ENCODE measurements around the gene MED23. TPM values are rescaled to one million over a fixed set of nuclear protein-coding genes. Genes with fewer than 3 reads are reported as not detected.

MED23 gene
- total and polyA plus RNA-seq, 7 experiments from 2014 or later, result 11.1 to 59.1 (median 50.1) TPM

- Histone ChIP-seq H3K4me3 (ENCODE audit: low read length) (no peak overlapping the region), H3K4me1 (ENCODE audit: control insufficient read depth in 2 of 2, insufficient read depth in 2 of 2, low read length in 2 of 2) (no peaks in the 10 kb centered on the region), H3K27me3 (ENCODE audit: control insufficient read depth in 2 of 2, insufficient read depth in 2 of 2, low read length in 2 of 2) (no peaks in the 10 kb centered on the region), H3K27ac (ENCODE audit: low read depth, low read length) (no peak overlapping the region), H3K36me3 (ENCODE audit: control insufficient read depth in 2 of 3, insufficient read depth in 3 of 3, low read length in 3 of 3) (no peaks in the 10 kb centered on the region), H3K9me3 (ENCODE audit: control insufficient read depth in 2 of 3, low read length in 3 of 3) (no peaks in the 10 kb centered on the region)
- Mint-ChIP-seq H3K9me3 (peaks cover 0 to 4% (median 0%) of the 10 kb centered on the region in 11 donors), H3K27me3 (peaks cover 0 to 3% (median 0%) of the 10 kb centered on the region in 5 donors), H3K36me3 (peaks cover 7 to 27% (median 15%) of the 10 kb centered on the region in 5 donors), H3K27ac (peak overlapping the region in 1 of 9 donors; percentile 17), H3K4me3 (no peak overlapping the region), H3K4me1 (peaks cover 0 to 3% (median 0%) of the 10 kb centered on the region in 7 donors)
- ATAC-seq, result no peak
- intact Hi-C loops (cut with micrococcal nuclease), result no loop called here
- ChIA-PET POLR2A (no interaction called here), CTCF (no interaction called here)
- no peak for DNase-seq
These were observed 59.3 kb downstream of the MED23 start for GRCh38 chr6:131568726-131569125.

DNA sequence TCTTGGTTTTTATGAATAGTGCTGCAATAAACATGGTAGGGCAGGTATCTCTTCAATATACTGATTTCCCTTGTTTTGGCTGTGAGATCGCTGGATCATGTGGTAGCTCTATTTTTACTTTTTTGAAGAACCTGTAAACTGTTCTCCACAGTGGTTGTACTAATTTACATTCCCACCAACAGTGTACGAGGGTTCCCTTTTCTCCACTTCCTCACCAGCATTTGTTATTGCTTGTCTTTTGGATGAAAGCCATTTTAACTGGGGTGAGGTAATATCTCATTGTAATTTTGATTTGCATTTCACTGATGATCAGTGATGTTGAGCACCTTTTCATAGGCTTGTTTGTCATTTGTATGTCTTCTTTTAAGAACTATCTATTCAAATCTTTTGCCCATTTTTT lies 63.0 kb downstream of the MED23 start:
- no peaks in the 10 kb centered on the region for H3K36me3 ChIP-seq (ENCODE audit: control insufficient read depth in 2 of 3, insufficient read depth in 3 of 3, low read length in 3 of 3)
- intact Hi-C loops (cut with micrococcal nuclease), result no loop called here
- H3K4me1 ChIP-seq (ENCODE audit: control insufficient read depth in 2 of 2, insufficient read depth in 2 of 2, low read length in 2 of 2), result no peaks in the 10 kb centered on the region
- H3K9me3 ChIP-seq (ENCODE audit: control insufficient read depth in 2 of 3, low read length in 3 of 3), result no peaks in the 10 kb centered on the region
- POLR2A ChIA-PET, result no interaction called here
- no peak for DNase-seq
- H3K27me3 ChIP-seq (ENCODE audit: control insufficient read depth in 2 of 2, insufficient read depth in 2 of 2, low read length in 2 of 2), result no peaks in the 10 kb centered on the region
- ATAC-seq, result no peak
- Mint-ChIP-seq H3K4me3 (no peak overlapping the region), H3K27me3 (peaks cover 0 to 3% (median 0%) of the 10 kb centered on the region in 5 donors), H3K27ac (no peak overlapping the region), H3K9me3 (peaks cover 0 to 4% (median 0%) of the 10 kb centered on the region in 11 donors), H3K4me1 (peaks cover 0 to 3% (median 0%) of the 10 kb centered on the region in 7 donors), H3K36me3 (peaks cover 0 to 8% (median 4%) of the 10 kb centered on the region in 5 donors)
- no peak overlapping the region for H3K27ac ChIP-seq (ENCODE audit: low read depth, low read length)
- CTCF ChIA-PET, result interaction anchor here (0.6 kb wide), 1 partner anchor 96 kb away, joined by 3 read pairs; no protein-coding TSS in a partner anchor
- no peak overlapping the region for H3K4me3 ChIP-seq (ENCODE audit: low read length)

DNA sequence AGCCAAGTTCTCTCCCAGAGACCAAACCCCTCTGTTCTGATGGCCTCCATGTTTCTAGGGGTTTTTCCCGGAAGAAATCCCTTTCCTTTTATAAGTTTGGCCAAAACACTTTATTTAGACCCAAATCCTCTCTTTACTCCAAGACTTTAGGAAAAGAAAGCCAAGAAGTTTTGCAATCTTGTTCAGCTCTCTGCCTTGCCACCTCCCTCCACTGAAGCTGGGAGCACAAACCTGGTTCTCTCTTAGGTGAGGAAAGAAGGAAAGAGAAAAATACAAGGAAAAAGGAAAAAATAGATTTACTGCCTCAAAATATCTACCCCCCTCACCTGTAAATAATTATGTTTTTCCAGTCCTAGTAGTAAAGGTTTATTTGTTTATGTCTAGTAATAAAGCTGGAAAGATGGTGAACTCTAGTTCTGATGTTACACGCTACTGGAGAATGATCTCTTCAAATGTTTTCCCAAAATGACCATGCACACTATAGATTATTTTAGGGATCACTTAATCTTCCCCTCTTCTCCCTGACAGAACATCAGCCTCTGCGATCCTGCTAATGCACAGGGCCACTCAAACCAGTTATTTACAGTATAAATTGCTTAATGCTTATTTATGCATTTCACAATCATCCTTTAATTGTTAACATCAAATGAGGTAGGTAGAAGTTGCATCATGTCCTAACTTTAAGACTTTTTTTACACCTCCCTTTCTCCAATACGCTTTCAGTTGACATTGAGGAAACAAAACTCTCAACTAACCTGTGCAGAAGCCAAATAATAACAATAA lies 65.9 kb downstream of the MED23 start:
- ATAC-seq, result no peak
- no peak overlapping the region for H3K27ac Mint-ChIP-seq

GRCh38 chr6:131558922-131559321 lies 69.1 kb downstream of the MED23 start:
- DNase-seq (no peak), ATAC-seq (no peak)
- no peaks in the 10 kb centered on the region for H3K9me3 ChIP-seq (ENCODE audit: control insufficient read depth in 2 of 3, low read length in 3 of 3)
- H3K27me3 ChIP-seq (ENCODE audit: control insufficient read depth in 2 of 2, insufficient read depth in 2 of 2, low read length in 2 of 2), result no peaks in the 10 kb centered on the region
- intact Hi-C loops (cut with micrococcal nuclease), result no loop called here
- Mint-ChIP-seq H3K4me3 (no peak overlapping the region), H3K36me3 (peaks cover 0 to 3% (median 0%) of the 10 kb centered on the region in 5 donors), H3K27me3 (peaks cover 0 to 5% (median under 1%) of the 10 kb centered on the region in 5 donors), H3K27ac (no peak overlapping the region), H3K9me3 (peaks cover 0 to 1% (median 0%) of the 10 kb centered on the region in 11 donors), H3K4me1 (no peaks in the 10 kb centered on the region)
- ChIA-PET CTCF (no interaction called here), POLR2A (interaction anchor here (0.7 kb wide), 1 partner anchor 14 kb away, joined by 4 read pairs; no protein-coding TSS in a partner anchor)
- H3K27ac ChIP-seq (ENCODE audit: low read depth, low read length), result no peak overlapping the region
- no peak overlapping the region for H3K4me3 ChIP-seq (ENCODE audit: low read length)
- H3K36me3 ChIP-seq (ENCODE audit: control insufficient read depth in 2 of 3, insufficient read depth in 3 of 3, low read length in 3 of 3), result no peaks in the 10 kb centered on the region
- H3K4me1 ChIP-seq (ENCODE audit: control insufficient read depth in 2 of 2, insufficient read depth in 2 of 2, low read length in 2 of 2), result no peaks in the 10 kb centered on the region

More for the DNA sequence above, 65.9 kb downstream of the MED23 start:
- Histone ChIP-seq H3K36me3 (ENCODE audit: control insufficient read depth in 2 of 3, insufficient read depth in 3 of 3, low read length in 3 of 3) (no peaks in the 10 kb centered on the region), H3K4me3 (ENCODE audit: low read length) (no peak overlapping the region), H3K27me3 (ENCODE audit: control insufficient read depth in 2 of 2, insufficient read depth in 2 of 2, low read length in 2 of 2) (no peaks in the 10 kb centered on the region), H3K4me1 (ENCODE audit: control insufficient read depth in 2 of 2, insufficient read depth in 2 of 2, low read length in 2 of 2) (no peaks in the 10 kb centered on the region), H3K27ac (ENCODE audit: low read depth, low read length) (no peak overlapping the region), H3K9me3 (ENCODE audit: control insufficient read depth in 2 of 3, low read length in 3 of 3) (no peaks in the 10 kb centered on the region)
- ChIA-PET CTCF (no interaction called here), POLR2A (no interaction called here)
- no peak for DNase-seq
- intact Hi-C loops (cut with micrococcal nuclease), result no loop called here
- H3K9me3 Mint-ChIP-seq, result peaks cover 0 to 4% (median 0%) of the 10 kb centered on the region in 11 donors
- H3K27me3 Mint-ChIP-seq, result peaks cover 0 to 3% (median 0%) of the 10 kb centered on the region in 5 donors
- no peaks in the 10 kb centered on the region for H3K4me1 Mint-ChIP-seq
- H3K36me3 Mint-ChIP-seq, result peaks cover 0 to 4% (median 3%) of the 10 kb centered on the region in 5 donors
- H3K4me3 Mint-ChIP-seq, result no peak overlapping the region

DNA sequence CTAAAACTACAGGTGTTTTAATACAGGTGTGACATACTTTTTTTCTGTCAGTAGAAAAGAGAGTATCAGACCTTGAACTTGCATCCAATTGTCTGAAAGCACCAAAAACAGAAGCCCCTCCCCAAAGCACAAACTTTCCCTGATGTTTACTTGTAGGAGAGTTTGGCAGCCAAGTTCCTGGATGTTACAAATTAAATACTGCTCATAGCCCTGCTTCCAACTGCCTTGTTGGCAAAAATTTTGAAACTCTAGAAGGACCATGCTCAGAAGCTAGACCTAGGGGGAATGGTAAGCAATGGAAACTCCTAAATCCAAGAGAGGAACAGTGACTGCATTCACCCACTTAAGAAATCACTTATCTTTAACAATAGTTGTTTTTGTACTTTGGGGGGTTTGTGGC lies 72.0 kb downstream of the MED23 start:
- Mint-ChIP-seq H3K4me1 (no peaks in the 10 kb centered on the region), H3K27me3 (peaks cover 0 to 7% (median 2%) of the 10 kb centered on the region in 5 donors), H3K4me3 (no peak overlapping the region), H3K27ac (no peak overlapping the region), H3K9me3 (peaks cover 0 to 1% (median 0%) of the 10 kb centered on the region in 11 donors), H3K36me3 (peaks cover 0 to 3% (median 0%) of the 10 kb centered on the region in 5 donors)
- ChIA-PET POLR2A (no interaction called here), CTCF (no interaction called here)
- Histone ChIP-seq H3K9me3 (ENCODE audit: control insufficient read depth in 2 of 3, low read length in 3 of 3) (no peaks in the 10 kb centered on the region), H3K27me3 (ENCODE audit: control insufficient read depth in 2 of 2, insufficient read depth in 2 of 2, low read length in 2 of 2) (no peaks in the 10 kb centered on the region), H3K36me3 (ENCODE audit: control insufficient read depth in 2 of 3, insufficient read depth in 3 of 3, low read length in 3 of 3) (no peaks in the 10 kb centered on the region), H3K4me1 (ENCODE audit: control insufficient read depth in 2 of 2, insufficient read depth in 2 of 2, low read length in 2 of 2) (no peaks in the 10 kb centered on the region), H3K27ac (ENCODE audit: low read depth, low read length) (no peak overlapping the region), H3K4me3 (ENCODE audit: low read length) (no peak overlapping the region)
- ATAC-seq (no peak), DNase-seq (no peak)
- intact Hi-C loops (cut with micrococcal nuclease), result no loop called here

- POLR2A ChIA-PET, result no interaction called here
- Histone ChIP-seq H3K4me3 (ENCODE audit: low read length) (no peak overlapping the region), H3K4me1 (ENCODE audit: control insufficient read depth in 2 of 2, insufficient read depth in 2 of 2, low read length in 2 of 2) (no peaks in the 10 kb centered on the region), H3K27me3 (ENCODE audit: control insufficient read depth in 2 of 2, insufficient read depth in 2 of 2, low read length in 2 of 2) (no peaks in the 10 kb centered on the region), H3K27ac (ENCODE audit: low read depth, low read length) (no peak overlapping the region), H3K9me3 (ENCODE audit: control insufficient read depth in 2 of 3, low read length in 3 of 3) (no peaks in the 10 kb centered on the region), H3K36me3 (ENCODE audit: control insufficient read depth in 2 of 3, insufficient read depth in 3 of 3, low read length in 3 of 3) (no peaks in the 10 kb centered on the region)
- DNase-seq (no peak), ATAC-seq (no peak)
- CTCF ChIA-PET, result no interaction called here
- Mint-ChIP-seq H3K4me3 (no peak overlapping the region), H3K27me3 (peaks cover 0 to 12% (median 2%) of the 10 kb centered on the region in 5 donors), H3K27ac (no peak overlapping the region), H3K9me3 (no peaks in the 10 kb centered on the region), H3K36me3 (no peaks in the 10 kb centered on the region), H3K4me1 (no peaks in the 10 kb centered on the region)
- intact Hi-C loops (cut with micrococcal nuclease), result no loop called here
These were observed 75.5 kb downstream of the MED23 start for GRCh38 chr6:131552572-131552971.

- no peak overlapping the region for H3K27ac Mint-ChIP-seq
- H3K36me3 Mint-ChIP-seq, result no peaks in the 10 kb centered on the region
- DNase-seq (no peak), ATAC-seq (no peak)
- H3K36me3 ChIP-seq (ENCODE audit: control insufficient read depth in 2 of 3, insufficient read depth in 3 of 3, low read length in 3 of 3), result no peaks in the 10 kb centered on the region
- H3K4me1 ChIP-seq (ENCODE audit: control insufficient read depth in 2 of 2, insufficient read depth in 2 of 2, low read length in 2 of 2), result no peaks in the 10 kb centered on the region
- H3K27me3 Mint-ChIP-seq, result peaks cover 0 to 12% (median 2%) of the 10 kb centered on the region in 5 donors
- no peak overlapping the region for H3K4me3 Mint-ChIP-seq
- H3K27ac ChIP-seq (ENCODE audit: low read depth, low read length), result no peak overlapping the region
- POLR2A ChIA-PET, result no interaction called here
- CTCF ChIA-PET, result no interaction called here
- H3K9me3 ChIP-seq (ENCODE audit: control insufficient read depth in 2 of 3, low read length in 3 of 3), result no peaks in the 10 kb centered on the region
- H3K4me1 Mint-ChIP-seq, result no peaks in the 10 kb centered on the region
- no peaks in the 10 kb centered on the region for H3K27me3 ChIP-seq (ENCODE audit: control insufficient read depth in 2 of 2, insufficient read depth in 2 of 2, low read length in 2 of 2)
- H3K9me3 Mint-ChIP-seq, result no peaks in the 10 kb centered on the region
- no peak overlapping the region for H3K4me3 ChIP-seq (ENCODE audit: low read length)
- intact Hi-C loops (cut with micrococcal nuclease), result no loop called here
These were observed 76.1 kb downstream of the MED23 start for GRCh38 chr6:131551902-131552301.

Data from naive thymus-derived CD4-positive, alpha-beta T cell (primary cell).